HepG2 (cell line): ENCODE measurements around the gene PKP4. TPM values are rescaled to one million over a fixed set of nuclear protein-coding genes. Genes with fewer than 3 reads are reported as not detected.

ENCODE experiments used
- AGO1 ChIP-seq: fragments of 200-400 bp; formaldehyde crosslinking; IDR thresholded peaks from 2 replicates; pipeline ENCODE4 v1.6.1; 2017; ENCODE audit warnings: mild to moderate bottlenecking, low read depth, low read length, moderate library complexity; ENCODE audit not compliant: poor library complexity, severe bottlenecking
- GPN1 ChIP-seq: sonication (generic); formaldehyde crosslinking; IDR thresholded peaks from 2 replicates; pipeline ENCODE4 v1.5.1; 2020; ENCODE audit warnings: missing genetic modification reagents, borderline replicate concordance
- GTF2F1 ChIP-seq: fragments of 150-350 bp; IDR thresholded peaks from 2 replicates; pipeline ENCODE4 v1.6.1; 2014; ENCODE audit warnings: low read length
- MATR3 ChIP-seq: sonication (generic); formaldehyde crosslinking; IDR thresholded peaks from 2 replicates; pipeline ENCODE4 v1.4.0; 2020; ENCODE audit warnings: missing genetic modification reagents
- NFIB ChIP-seq: sonication (generic); formaldehyde crosslinking; IDR thresholded peaks from 2 replicates; pipeline ENCODE4 v1.9.0; 2021; ENCODE audit warnings: missing genetic modification reagents, mild to moderate bottlenecking, borderline replicate concordance
- SIN3A ChIP-seq: IDR thresholded peaks from 2 replicates; pipeline ENCODE4 v1.6.1; 2011; ENCODE audit warnings: low read depth, mild to moderate bottlenecking, control low read depth, low read length, borderline replicate concordance
- SMAD9 ChIP-seq: sonication (generic); formaldehyde crosslinking; IDR thresholded peaks from 2 replicates; pipeline ENCODE4 v1.5.1; 2020; ENCODE audit warnings: mild to moderate bottlenecking, missing genetic modification reagents
- SPEN ChIP-seq: sonication (generic); formaldehyde crosslinking; IDR thresholded peaks from 2 replicates; pipeline ENCODE4 v1.5.1; 2020; ENCODE audit warnings: low read depth, mild to moderate bottlenecking, missing genetic modification reagents
- TEAD2 ChIP-seq: sonication (generic); formaldehyde crosslinking; IDR thresholded peaks from 2 replicates; pipeline ENCODE4 v1.9.0; 2021; ENCODE audit warnings: missing genetic modification reagents
- TEAD3 ChIP-seq: optimal IDR thresholded peaks from 2 replicates; pipeline ENCODE3; 2016; ENCODE audit warnings: borderline replicate concordance
- ZNF274 ChIP-seq: sonication (generic); formaldehyde crosslinking; IDR thresholded peaks from 2 replicates; pipeline ENCODE4 v1.5.1; 2020; ENCODE audit warnings: mild to moderate bottlenecking, missing genetic modification reagents
- ZNF446 ChIP-seq: sonication (generic); formaldehyde crosslinking; IDR thresholded peaks from 2 replicates; pipeline ENCODE4 v1.5.0; 2020; ENCODE audit warnings: mild to moderate bottlenecking, missing genetic modification reagents
- ZNF451 ChIP-seq: sonication (generic); formaldehyde crosslinking; IDR thresholded peaks from 2 replicates; pipeline ENCODE4 v1.5.0; 2020; ENCODE audit warnings: mild to moderate bottlenecking, missing genetic modification reagents
- ZNF589 ChIP-seq: sonication (generic); formaldehyde crosslinking; conservative IDR thresholded peaks from 2 replicates; pipeline ENCODE4 v1.8.0; 2022; ENCODE audit warnings: mild to moderate bottlenecking, moderate library complexity, missing genetic modification reagents
- ZNF629 ChIP-seq: sonication (generic); formaldehyde crosslinking; conservative IDR thresholded peaks from 2 replicates; pipeline ENCODE4 v1.5.0; 2020; ENCODE audit warnings: missing genetic modification reagents
- ZSCAN12 ChIP-seq: sonication (generic); formaldehyde crosslinking; IDR thresholded peaks from 2 replicates; pipeline ENCODE4 v1.9.0; 2021; ENCODE audit warnings: mild to moderate bottlenecking, missing genetic modification reagents
- ZSCAN21 ChIP-seq: sonication (generic); formaldehyde crosslinking; IDR thresholded peaks from 2 replicates; pipeline ENCODE4 v1.8.0; 2022; ENCODE audit warnings: mild to moderate bottlenecking, missing genetic modification reagents, moderate library complexity, borderline replicate concordance
- ZZZ3 ChIP-seq: sonication (generic); formaldehyde crosslinking; IDR thresholded peaks from 2 replicates; pipeline ENCODE4 v1.4.0; 2020; ENCODE audit warnings: missing genetic modification reagents, mild to moderate bottlenecking, borderline replicate concordance
- polyA plus RNA-seq, 8 experiments: library from polyadenylated mRNA; depleted of rRNA in 3 of 8; stranded (reverse) in 7 of 8; unstranded in 1 of 8; fragments of >200 nt; fragmentation: Illumina TruSeq in 4 of 8; extraction: Trizol in 4 of 8; gene quantifications; 2 replicates each; pipeline versions ENCODE4 v1.2.1 to v1.2.3, GENCODE V29; 2011 to 2016; ENCODE audit warnings: low read depth in 4 of 8, missing spikeins in 1 of 8, mixed read lengths in 1 of 8; ENCODE audit not compliant: insufficient read depth in 1 of 8
- total RNA-seq, 5 experiments: library from RNA; depleted of rRNA; stranded (reverse); fragments of >200 nt; fragmentation: Illumina TruSeq; extraction: Trizol; gene quantifications; 2 replicates each; pipeline ENCODE4 v1.2.3, GENCODE V29; 2016; ENCODE audit warnings: low read depth in 1 of 5
- TF ChIP-seq, protein P1 (sequence below): IDR thresholded peaks from 2 replicates; pipeline ENCODE4 v1.6.1; 2018; ENCODE audit warnings: missing genetic modification reagents, mild to moderate bottlenecking, missing compliant biosample characterization
- TF ChIP-seq, protein P2 (sequence below): sonication (generic); formaldehyde crosslinking; IDR thresholded peaks from 2 replicates; pipeline ENCODE4 v1.8.0; 2023; ENCODE audit warnings: mild to moderate bottlenecking, missing genetic modification reagents
- TF ChIP-seq, protein P3 (sequence below): sonication (generic); formaldehyde crosslinking; IDR thresholded peaks from 2 replicates; pipeline ENCODE4 v1.9.0; 2021; ENCODE audit warnings: missing genetic modification reagents, borderline replicate concordance
- TF ChIP-seq, protein P4 (sequence below): sonication (generic); formaldehyde crosslinking; IDR thresholded peaks from 2 replicates; pipeline ENCODE4 v1.4.0; 2020; ENCODE audit warnings: missing genetic modification reagents, mild to moderate bottlenecking, borderline replicate concordance

The PKP4 gene
- total and polyA plus RNA-seq, 2 of the 13 experiments (the other 11 are each of a cell fraction or from before 2014, with no cell fraction given), result 80.9 to 90.5 TPM

DNA sequence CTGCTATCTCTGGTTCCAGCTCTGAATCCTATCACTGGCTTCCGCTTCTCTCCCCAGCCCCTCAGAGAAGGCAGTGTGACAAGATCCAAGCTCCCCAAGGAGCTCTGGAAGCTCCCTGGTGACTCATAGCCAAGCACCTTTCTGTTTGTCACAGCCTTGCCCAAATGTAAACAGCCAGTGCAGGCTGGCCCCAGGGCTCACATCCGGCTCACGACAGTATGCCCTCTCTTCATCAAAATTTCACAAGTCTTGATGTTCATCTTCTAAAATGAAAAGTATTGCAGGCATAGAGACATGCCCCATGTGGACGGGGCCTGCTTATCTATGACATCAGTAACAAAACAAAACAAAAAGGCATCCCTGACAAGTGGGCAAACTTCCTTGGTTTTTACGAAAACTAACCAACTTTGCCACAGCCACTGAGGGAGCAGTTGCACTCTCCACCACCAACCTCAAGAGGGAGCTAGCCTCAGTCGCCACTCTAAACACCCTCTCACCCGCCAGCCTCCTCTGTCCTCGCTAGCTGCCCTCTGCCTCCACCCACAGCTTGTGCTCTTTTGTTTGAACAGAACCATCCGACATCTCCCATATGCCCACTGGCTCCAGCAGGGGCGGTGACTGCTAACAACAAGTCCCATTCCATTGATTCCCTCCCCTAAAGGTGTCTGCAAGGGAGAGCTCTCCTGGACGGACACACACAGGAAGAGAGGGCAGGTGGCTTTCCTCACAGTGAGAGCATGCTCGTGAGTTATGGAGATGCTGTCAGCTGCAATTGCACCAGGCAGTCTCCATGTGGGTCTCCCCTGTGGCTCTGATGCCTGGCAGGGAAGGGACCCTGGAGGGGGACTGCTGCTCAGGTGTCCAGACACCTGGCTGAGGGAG is 267.4 kb downstream of the PKP4 start (continued):
- TF ChIP-seq, protein P1, sequence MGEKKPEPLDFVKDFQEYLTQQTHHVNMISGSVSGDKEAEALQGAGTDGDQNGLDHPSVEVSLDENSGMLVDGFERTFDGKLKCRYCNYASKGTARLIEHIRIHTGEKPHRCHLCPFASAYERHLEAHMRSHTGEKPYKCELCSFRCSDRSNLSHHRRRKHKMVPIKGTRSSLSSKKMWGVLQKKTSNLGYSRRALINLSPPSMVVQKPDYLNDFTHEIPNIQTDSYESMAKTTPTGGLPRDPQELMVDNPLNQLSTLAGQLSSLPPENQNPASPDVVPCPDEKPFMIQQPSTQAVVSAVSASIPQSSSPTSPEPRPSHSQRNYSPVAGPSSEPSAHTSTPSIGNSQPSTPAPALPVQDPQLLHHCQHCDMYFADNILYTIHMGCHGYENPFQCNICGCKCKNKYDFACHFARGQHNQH, result peak; percentile 31; the same call in 1 of the 2 replicates
- TF ChIP-seq GTF2F1 (no peak), ZSCAN12 (CRISPR knock-in tag) (no peak), ZNF589 (CRISPR knock-in tag) (no peak), SIN3A (no peak), TEAD2 (CRISPR knock-in tag) (no peak), ZZZ3 (CRISPR knock-in tag) (no peak), ZNF451 (CRISPR knock-in tag) (no peak), ZNF629 (CRISPR knock-in tag) (no peak), ZSCAN21 (CRISPR knock-in tag) (no peak; the same call in 1 of the 2 replicates), ZNF274 (no peak), MATR3 (CRISPR knock-in tag) (no peak), NFIB (no peak), TEAD3 (peak; percentile 6), SPEN (no peak), SMAD9 (CRISPR knock-in tag) (no peak), ZNF446 (CRISPR knock-in tag) (no peak), AGO1 (no peak), GPN1 (no peak)
- TF ChIP-seq, protein P2, sequence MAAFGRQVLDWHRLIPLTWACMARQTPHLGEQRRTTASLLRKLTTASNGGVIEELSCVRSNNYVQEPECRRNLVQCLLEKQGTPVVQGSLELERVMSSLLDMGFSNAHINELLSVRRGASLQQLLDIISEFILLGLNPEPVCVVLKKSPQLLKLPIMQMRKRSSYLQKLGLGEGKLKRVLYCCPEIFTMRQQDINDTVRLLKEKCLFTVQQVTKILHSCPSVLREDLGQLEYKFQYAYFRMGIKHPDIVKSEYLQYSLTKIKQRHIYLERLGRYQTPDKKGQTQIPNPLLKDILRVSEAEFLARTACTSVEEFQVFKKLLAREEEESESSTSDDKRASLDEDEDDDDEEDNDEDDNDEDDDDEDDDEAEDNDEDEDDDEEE, result no peak
- TF ChIP-seq, protein P3, sequence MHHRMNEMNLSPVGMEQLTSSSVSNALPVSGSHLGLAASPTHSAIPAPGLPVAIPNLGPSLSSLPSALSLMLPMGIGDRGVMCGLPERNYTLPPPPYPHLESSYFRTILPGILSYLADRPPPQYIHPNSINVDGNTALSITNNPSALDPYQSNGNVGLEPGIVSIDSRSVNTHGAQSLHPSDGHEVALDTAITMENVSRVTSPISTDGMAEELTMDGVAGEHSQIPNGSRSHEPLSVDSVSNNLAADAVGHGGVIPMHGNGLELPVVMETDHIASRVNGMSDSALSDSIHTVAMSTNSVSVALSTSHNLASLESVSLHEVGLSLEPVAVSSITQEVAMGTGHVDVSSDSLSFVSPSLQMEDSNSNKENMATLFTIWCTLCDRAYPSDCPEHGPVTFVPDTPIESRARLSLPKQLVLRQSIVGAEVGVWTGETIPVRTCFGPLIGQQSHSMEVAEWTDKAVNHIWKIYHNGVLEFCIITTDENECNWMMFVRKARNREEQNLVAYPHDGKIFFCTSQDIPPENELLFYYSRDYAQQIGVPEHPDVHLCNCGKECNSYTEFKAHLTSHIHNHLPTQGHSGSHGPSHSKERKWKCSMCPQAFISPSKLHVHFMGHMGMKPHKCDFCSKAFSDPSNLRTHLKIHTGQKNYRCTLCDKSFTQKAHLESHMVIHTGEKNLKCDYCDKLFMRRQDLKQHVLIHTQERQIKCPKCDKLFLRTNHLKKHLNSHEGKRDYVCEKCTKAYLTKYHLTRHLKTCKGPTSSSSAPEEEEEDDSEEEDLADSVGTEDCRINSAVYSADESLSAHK (CRISPR knock-in tag), result no peak
- TF ChIP-seq, protein P4, sequence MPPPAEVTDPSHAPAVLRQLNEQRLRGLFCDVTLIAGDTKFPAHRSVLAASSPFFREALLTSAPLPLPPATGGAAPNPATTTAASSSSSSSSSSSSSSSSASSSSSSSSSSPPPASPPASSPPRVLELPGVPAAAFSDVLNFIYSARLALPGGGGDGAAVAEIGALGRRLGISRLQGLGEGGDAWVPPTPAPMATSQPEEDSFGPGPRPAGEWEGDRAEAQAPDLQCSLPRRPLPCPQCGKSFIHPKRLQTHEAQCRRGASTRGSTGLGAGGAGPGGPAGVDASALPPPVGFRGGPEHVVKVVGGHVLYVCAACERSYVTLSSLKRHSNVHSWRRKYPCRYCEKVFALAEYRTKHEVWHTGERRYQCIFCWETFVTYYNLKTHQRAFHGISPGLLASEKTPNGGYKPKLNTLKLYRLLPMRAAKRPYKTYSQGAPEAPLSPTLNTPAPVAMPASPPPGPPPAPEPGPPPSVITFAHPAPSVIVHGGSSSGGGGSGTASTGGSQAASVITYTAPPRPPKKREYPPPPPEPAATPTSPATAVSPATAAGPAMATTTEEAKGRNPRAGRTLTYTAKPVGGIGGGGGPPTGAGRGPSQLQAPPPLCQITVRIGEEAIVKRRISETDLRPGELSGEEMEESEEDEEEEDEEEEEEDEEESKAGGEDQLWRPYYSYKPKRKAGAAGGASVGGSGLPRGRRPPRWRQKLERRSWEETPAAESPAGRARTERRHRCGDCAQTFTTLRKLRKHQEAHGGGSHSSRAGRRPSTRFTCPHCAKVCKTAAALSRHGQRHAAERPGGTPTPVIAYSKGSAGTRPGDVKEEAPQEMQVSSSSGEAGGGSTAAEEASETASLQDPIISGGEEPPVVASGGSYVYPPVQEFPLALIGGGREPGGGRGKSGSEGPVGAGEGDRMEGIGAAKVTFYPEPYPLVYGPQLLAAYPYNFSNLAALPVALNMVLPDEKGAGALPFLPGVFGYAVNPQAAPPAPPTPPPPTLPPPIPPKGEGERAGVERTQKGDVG (CRISPR knock-in tag), result no peak
